Coronary artery (tissue), 2 donors: ENCODE measurements around the gene RUNX2.

Experiments
- DNase-seq: peaks from one replicate; pipeline ENCODE4 v3.0.0-alpha.2; 2017; ENCODE audit warnings: low spot score
- H3K27ac ChIP-seq, 2 donors: fragments of 200-600 bp; sonication (generic); one replicate each; pipeline ENCODE4 v1.5.1; 2016 to 2019
- H3K4me3 ChIP-seq: fragments of 200-600 bp; sonication (generic); 2 replicates; pipeline ENCODE4 v1.5.1; 2016; ENCODE audit warnings: mild to moderate bottlenecking, moderate library complexity
- TF ChIP-seq, protein P1 (sequence below): fragments of 200-600 bp; sonication (generic); IDR thresholded peaks from one replicate; pipeline ENCODE4 v1.5.1; 2019; ENCODE audit warnings: antibody characterized with exemption

The RUNX2 gene

DNA sequence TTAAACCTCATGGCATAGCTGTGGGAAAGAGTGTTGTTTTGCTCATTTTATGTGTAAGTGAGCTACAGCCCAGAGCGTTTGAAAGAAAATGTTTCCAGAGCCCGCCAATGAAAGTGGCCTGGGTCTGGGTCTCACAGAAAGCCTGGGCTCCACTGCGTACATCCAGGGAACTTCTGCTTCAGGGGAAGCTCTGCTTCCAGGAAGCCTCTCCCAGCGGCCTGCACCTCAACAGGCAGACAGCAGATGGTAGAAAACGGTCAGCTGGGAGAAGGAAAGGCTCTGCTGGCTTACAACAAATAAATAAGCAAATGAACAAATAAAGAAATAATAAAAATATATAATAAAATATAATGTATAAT lies 320.1 kb downstream of the RUNX2 start:
- Histone ChIP-seq H3K27ac (no peak overlapping the region), H3K4me3 (no peak overlapping the region)
- TF ChIP-seq, protein P1, sequence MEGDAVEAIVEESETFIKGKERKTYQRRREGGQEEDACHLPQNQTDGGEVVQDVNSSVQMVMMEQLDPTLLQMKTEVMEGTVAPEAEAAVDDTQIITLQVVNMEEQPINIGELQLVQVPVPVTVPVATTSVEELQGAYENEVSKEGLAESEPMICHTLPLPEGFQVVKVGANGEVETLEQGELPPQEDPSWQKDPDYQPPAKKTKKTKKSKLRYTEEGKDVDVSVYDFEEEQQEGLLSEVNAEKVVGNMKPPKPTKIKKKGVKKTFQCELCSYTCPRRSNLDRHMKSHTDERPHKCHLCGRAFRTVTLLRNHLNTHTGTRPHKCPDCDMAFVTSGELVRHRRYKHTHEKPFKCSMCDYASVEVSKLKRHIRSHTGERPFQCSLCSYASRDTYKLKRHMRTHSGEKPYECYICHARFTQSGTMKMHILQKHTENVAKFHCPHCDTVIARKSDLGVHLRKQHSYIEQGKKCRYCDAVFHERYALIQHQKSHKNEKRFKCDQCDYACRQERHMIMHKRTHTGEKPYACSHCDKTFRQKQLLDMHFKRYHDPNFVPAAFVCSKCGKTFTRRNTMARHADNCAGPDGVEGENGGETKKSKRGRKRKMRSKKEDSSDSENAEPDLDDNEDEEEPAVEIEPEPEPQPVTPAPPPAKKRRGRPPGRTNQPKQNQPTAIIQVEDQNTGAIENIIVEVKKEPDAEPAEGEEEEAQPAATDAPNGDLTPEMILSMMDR, result no peak
- no peak for DNase-seq

DNA sequence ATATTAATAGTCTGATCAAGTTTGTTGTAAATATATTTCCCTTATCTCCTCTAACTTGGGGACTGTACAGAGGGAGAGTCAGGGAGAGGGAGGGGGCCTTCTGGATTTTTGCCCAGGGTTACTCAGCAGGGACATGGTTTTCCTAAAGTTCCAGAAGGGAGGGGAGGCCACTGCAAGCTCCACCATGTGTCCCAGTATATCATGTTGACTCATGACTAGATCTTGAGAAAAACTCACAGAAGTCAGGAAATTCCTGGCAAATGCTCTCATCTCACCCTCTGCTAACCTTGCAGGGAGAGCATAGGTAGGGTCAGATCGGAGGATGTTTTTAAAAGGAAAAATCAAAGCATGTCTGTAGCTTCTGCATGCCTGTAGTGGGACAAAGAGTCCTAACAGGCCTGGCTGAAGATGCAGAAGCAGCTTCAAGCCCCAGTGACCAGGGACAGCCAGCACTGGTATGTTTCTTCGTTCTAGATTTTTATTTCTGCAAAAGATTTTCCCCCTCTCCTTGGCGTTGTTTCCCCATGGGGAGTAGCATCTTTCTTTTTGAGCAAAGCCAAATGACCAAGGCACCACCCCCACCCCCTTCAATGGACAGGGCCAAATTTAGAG lies 322.5 kb downstream of the RUNX2 start:
- H3K4me3 ChIP-seq, result no peak overlapping the region
- no peak for DNase-seq
- TF ChIP-seq, protein P1, result no peak
- no peak overlapping the region for H3K27ac ChIP-seq

DNA sequence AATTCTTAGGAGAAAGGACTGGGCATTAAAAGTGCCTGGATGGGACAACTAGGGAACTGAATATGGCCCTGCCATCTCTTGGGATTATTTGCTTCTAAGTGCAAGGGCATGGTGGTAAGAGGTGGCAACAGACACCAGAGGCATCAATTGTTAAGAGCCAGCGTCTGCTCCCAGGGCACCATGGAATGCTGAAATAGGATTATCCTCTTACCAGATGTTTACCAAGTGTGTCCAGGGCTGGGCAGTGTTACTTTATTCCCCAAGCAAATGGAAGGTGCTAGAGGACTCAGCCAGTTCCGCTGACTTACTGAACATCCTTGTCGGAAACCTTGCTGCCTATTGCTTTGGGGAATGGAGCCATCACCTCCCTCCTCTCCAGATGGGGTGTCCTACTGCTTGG lies 323.2 kb downstream of the RUNX2 start:
- H3K27ac ChIP-seq, result no peak overlapping the region
- TF ChIP-seq, protein P1, result no peak
- no peak for DNase-seq
- no peak overlapping the region for H3K4me3 ChIP-seq

DNA sequence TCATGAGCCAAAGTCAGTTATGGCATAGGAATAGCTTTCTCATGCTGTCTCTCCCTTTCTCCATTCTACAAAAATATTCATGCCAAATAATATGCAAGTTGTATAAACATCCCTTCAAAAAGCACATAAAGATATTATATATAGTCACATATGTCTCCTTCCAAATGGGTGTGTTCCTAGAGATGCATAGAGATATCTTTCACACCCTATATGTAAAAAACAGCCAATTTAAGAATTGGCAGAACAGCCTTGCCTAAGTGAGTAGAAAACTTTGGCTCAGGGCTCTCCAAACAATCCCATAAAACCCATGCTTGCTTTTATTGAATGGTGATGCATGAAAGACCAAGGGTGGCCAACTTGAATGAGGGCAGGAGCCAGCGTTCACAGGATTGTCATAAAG lies 324.3 kb downstream of the RUNX2 start:
- Histone ChIP-seq H3K4me3 (no peak overlapping the region), H3K27ac (no peak overlapping the region)
- DNase-seq, result no peak
- TF ChIP-seq, protein P1, result no peak

DNA sequence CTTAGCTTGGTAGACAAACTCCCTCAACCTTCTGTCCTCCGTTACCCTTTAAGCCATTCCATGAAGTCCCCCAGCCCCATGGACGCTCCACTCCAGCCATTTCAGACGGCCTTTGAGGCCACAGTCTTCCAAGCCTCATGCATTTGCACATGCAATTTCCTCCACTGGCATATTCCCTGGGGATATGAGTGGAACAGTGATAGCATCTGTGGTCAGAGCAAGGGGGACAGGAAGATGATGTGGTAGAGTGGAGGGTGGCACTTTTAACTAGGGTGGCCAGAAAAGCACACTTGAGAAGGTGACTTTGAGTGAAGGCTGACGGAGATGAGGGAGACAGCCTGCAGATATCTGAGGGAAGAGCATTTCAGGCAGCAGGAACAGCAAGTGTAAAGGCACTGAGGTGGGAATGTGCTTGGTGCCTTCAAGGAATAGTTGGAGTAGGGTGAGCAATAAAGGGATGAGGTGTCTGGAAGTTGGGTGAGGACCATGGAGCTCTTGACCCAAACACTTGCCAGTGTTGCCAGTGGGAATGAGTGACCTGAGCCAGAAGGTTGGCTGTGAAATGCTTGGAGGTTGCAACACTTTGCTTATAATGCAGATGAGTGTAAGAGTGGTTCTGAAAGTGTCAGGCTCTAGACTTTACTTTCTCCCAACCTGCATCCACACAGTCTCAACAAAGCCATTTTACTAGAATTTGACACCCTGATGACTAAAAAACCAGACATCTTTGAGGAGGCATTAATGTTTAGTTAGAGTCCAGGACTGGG lies 325.2 kb downstream of the RUNX2 start:
- TF ChIP-seq, protein P1, result no peak

DNA sequence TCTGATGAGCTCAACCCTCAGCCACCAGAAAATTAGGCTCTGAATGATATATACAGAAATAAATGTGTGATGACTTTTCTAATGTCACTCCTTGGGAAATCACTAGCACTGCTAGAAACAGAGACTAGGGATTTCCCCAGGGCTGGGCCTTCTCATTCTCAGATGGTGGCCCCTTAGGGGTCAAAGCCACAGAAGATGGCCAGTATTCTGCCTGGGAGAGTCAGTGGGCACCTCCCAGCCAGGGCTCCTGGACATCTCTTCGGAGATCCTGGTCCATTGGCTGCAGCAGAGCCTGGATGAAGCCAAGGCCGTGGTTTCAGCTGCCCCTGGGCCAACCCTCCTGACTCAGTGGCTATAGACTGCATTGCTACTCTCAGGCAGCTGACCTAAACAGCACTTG lies 326.5 kb downstream of the RUNX2 start:
- TF ChIP-seq, protein P1, result no peak
- no peak overlapping the region for H3K4me3 ChIP-seq
- DNase-seq, result no peak
- H3K27ac ChIP-seq, result no peak overlapping the region

More for the DNA sequence above, 325.2 kb downstream of the RUNX2 start:
- Histone ChIP-seq H3K27ac (no peak overlapping the region), H3K4me3 (no peak overlapping the region)
- no peak for DNase-seq
